HG03342 (cell line): Measurements from ENCODE around the gene RHBDF2.

Experiments
- ATAC-seq: cut with Tn5 transposase; IDR thresholded peaks from one replicate; pipeline ENCODE4 v1.9.1; 2021; ENCODE audit warnings: mild to moderate bottlenecking, moderate library complexity; ENCODE audit not compliant: unreplicated experiment

The RHBDF2 gene

GRCh38 chr17:76467366-76467765 lies 33.9 kb downstream of the RHBDF2 start, which contains the start of gene AANAT:
TSS of gene AANAT (plus strand) at chr17:76467603. CDS start at chr17:76468747, 1,144 bp downstream.
- no peak for ATAC-seq

- ATAC-seq = no peak
Measured at GRCh38 chr17:76466775-76467130, 34.5 kb downstream of the RHBDF2 start.

DNA sequence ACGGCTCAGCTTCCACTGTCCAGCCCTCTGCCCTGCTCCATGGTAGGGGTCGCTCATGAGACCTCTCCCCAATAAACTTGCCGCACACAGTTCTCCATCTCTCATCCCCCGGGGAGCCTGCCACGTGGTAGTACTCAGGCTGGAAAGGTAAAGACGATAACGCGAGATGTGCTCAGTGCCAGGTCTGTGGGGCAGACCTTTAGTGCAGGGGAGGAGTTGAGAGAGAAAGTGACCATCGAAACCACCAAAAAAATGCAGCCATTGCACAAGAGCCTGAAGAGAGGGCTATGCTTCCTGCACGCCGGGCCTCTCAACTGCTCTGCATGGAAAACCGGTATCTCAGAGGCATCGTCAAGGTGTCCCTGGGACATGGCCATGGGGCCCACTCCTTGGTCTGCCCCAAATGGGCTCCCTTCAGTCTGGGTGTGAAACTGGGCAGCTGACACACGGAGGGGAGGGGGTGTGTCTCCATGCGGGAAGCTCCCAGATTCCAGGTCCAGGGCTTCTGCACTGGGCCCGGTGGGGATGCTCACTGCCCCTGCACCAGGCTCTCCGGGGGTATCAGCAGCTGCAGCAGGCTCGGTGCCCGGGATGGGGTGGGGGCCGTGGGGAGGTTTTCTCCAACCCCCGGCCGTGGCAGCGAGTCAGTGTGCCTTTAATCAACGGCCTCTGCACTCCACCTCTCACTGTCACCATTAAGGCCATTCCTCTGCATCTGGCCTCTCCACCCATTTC lies 38.5 kb downstream of the RHBDF2 start:
- ATAC-seq = no peak

- no peak for ATAC-seq
Measured at GRCh38 chr17:76461765-76462555, 39.3 kb downstream of the RHBDF2 start.

DNA sequence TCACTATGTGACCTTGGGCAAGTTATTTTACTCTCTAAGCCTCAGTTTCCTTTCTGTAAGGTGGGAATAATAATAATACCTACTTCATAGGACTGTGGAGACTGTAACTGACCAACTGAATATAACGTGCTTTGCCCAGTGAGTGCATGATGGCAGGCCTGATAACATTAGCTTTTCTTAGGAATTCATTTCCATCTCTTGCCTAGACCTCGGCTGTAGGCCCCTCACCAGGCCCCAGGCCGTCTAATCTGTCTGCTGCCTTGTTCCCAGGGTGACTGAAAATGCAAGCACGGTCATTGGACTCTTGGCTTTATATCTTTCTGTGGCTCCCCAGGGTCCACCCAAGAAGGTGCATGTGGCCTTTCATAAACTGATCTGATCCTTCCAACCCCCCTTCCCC lies 41.5 kb downstream of the RHBDF2 start:
- no peak for ATAC-seq

DNA sequence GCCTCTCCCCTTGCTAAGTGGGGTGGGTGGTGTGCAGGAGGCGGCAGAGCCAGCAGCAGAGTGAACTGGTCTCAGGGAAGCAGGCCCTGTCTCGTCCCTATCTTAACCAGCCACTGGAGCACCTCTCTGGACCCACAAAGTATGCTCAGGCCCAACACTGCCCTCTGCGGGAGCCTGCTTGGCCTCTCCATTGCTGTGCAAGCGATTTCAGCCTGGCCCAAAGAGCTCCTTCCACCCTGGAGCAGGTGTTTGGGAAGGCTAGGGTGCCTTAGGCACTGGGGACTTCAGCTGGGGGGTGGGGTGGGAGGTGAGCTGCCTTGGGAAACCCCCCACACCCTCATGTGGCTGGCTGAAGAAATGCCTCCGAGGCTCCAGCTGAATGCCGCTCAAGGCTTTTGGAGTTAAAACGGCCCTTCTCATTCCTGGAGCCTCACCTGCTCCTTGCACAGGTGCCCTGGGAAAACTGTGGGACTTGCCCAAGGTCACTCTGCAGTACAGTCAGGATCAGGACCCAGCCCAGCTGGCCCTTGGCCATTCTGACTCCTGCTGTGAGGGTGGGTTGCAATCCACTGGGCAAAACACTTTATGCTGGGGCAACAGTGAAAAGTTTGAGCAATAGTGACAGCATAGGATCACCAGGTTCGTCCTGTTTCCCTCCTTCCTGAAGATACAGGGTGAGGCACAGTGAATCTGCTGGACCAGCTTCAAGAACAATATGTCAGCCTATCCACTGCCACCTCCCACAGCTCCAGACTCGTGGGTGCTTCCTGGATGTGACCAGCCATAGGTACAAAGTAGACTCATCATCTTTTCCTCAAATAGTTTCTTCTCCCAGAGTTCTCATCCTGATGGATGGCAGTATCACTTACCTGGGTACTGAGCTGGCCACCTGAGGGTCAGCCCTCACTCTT lies 42.4 kb downstream of the RHBDF2 start:
- ATAC-seq = no peak

- no peak for ATAC-seq
Measured at GRCh38 chr17:76453431-76453743, 47.8 kb downstream of the RHBDF2 start.

GRCh38 chr17:76452660-76453430 lies 48.4 kb downstream of the RHBDF2 start, which contains the start of gene UBE2O:
TSS of gene UBE2O (minus strand) at chr17:76453152. CDS start at chr17:76453141, 11 bp downstream.
- peak; percentile 91 for ATAC-seq

DNA sequence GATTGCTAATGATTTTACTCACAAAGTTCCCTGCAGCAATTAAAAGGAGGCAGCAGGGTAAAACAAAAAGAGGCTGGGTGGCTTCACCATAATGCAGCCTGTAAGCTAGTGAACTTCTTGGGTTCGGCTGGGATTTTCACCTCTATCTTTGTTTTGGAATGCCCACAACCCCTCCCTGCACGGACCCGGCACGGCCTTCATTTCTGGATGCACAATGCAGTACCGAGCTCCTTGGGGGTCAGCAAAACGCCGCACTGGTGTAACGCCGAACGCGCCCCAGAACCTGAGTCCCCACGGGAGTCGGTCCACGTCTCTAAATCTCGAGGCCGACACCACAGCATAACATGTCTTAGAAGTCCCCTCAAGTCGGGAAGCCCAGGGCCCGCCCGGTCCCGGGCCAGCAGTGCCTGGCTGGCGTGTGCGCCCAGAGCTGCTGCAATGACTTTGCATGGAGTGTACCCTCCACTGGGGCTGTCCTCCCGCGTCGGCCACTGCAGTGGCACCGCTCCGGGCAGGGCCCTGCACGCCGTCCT lies 49.0 kb downstream of the RHBDF2 start:
- ATAC-seq = peak; percentile 12

DNA sequence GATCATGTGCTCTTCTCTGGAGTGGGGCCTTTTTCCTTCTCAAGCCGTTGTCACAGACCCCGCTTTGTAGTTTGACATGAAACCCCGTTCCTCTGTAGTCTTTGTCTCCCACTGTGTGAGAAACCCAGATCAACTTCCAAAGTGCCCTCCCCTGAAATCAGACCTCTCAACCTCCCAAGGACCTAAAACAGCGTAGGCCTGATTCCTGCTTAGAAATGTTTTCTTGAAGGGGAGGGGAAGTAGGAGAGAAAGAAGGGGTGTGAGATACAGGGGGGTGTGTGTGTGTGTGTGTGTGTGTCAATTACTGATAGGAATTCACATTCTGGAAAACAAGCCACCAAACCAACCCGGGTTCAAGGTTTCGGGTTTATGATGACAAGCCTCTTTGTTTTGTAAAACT lies 49.7 kb downstream of the RHBDF2 start:
- ATAC-seq = no peak

GRCh38 chr17:76449126-76449525 lies 52.1 kb downstream of the RHBDF2 start:
- no peak for ATAC-seq

DNA sequence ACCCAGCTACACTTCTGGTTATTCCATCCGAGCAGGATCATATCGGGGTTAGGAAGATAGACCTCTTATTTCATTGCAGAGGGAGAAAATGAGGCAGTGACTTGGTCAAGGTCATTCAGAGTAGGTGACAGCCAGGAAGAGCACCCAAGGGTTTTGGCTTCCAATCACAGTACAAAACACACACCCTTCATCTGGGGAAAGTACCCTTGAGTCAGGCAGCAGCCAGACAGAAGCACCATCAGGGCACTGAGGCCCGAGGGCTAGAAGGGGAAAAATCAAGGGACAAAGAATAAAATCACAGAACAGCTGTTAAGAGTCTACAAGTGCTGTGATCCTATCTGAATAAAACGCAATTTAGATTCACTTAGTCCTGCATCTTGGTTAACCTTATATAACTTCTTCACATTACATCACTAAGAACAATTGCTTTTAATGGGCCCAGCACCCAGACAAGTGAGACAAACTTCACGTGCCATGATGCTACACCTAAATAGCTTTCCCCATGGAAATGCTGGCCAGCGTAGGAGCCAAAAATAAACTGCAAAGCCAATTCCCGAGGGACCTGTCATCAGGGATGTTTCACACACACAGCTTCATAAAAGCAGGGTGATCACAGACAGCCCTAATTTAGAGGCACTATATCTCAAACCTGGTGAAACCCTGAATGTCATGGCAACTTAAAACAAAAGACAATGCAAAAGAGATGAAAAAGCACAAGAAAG lies 53.1 kb downstream of the RHBDF2 start:
- no peak for ATAC-seq

GRCh38 chr17:76446449-76447231 lies 54.6 kb downstream of the RHBDF2 start:
- no peak for ATAC-seq

- no peak for ATAC-seq
Measured at GRCh38 chr17:76445697-76446448, 55.4 kb downstream of the RHBDF2 start.

GRCh38 chr17:76444518-76445311 lies 56.5 kb downstream of the RHBDF2 start:
- ATAC-seq = no peak

DNA sequence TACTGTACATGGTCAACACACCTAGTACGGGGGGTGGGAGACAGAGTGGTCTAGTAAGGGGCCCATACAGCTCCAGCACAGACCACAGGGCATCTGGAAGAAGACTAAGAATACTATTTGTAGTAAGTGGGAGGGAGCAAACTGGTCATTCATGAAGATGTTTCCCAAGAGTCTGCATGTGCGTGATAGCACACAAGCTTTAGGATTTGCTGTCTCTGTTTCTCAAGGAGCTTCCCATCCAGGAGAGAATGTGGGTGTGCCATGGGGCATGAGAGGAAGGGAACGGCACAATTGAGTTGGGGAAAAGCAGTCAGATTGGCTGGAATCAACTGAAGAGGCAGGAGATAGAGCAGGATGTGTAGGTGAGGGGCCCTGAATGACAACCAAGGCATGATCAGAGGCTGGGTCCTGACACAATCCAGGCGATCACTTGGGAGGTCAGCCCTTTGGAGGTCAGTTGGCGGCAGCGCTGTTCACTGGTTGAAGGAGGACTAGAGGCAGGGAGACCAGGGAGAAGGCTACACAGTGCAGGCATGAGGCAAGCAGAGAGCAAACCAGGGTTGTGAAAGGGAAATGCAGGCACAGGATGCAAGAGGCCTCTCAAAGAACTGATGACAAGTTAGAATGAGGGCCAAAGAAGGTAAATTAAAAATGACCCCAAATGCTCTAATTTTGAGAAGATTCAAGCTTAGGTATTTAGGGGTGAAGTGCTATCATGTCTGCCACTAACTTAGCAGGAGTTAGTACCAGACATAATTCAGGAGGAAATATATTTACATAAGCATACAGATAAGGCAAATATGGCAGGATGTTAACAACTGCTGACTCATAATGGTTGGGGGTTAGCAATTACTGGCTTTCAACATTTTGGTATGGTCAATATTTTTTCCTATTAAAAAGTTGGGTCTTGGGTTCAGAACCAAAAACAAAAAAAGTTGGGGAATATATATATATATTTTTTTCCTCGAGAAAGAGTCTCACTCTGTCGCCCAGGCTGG lies 58.6 kb downstream of the RHBDF2 start:
- ATAC-seq = no peak
